Thoracic aorta (tissue), 2 donors: ENCODE data around the gene MROH8. TPM values are rescaled to one million over a fixed set of nuclear protein-coding genes. Genes with fewer than 3 reads are reported as not detected.

ENCODE experiments used
- ATAC-seq: fragments of 150-250 bp; one replicate; pipeline ENCODE4 v1.8.0; 2017; ENCODE audit warnings: low read depth; ENCODE audit not compliant: insufficient number of reproducible peaks, low FRiP score
- DNase-seq: peaks from one replicate; pipeline ENCODE4 v3.0.0-alpha.2; 2020; ENCODE audit warnings: low spot score
- H3K27ac ChIP-seq, 2 donors: fragments of 200-600 bp; sonication (generic); 1 replicate in 1 of 2; 2 replicates in 1 of 2; pipeline ENCODE4 v1.5.1; 2016; ENCODE audit warnings: mild to moderate bottlenecking in 2 of 2, moderate library complexity in 2 of 2
- H3K27me3 ChIP-seq: fragments of 200-600 bp; sonication (generic); replicated peaks from 2 replicates; pipeline ENCODE4 v1.6.0; 2016; ENCODE audit warnings: mild to moderate bottlenecking; ENCODE audit not compliant: insufficient read depth
- H3K36me3 ChIP-seq: fragments of 200-600 bp; sonication (generic); one replicate; pipeline ENCODE4 v1.5.1; 2016
- H3K4me1 ChIP-seq, 2 donors: fragments of 200-600 bp; sonication (generic); 1 replicate in 1 of 2; 2 replicates in 1 of 2; pipeline versions ENCODE4 v1.5.1 to v1.6.0; 2016; ENCODE audit warnings: low read depth in 2 of 2, mild to moderate bottlenecking in 1 of 2; ENCODE audit not compliant: control insufficient read depth in 1 of 2
- H3K4me3 ChIP-seq: fragments of 200-600 bp; sonication (generic); 2 replicates; pipeline ENCODE4 v1.5.1; 2016; ENCODE audit warnings: mild to moderate bottlenecking
- H3K9me3 ChIP-seq: fragments of 200-600 bp; sonication (generic); 2 replicates; pipeline ENCODE4 v1.5.1; 2016
- CTCF ChIP-seq: fragments of 200-600 bp; sonication (generic); IDR thresholded peaks from one replicate; pipeline ENCODE4 v1.5.1; 2019; ENCODE audit warnings: antibody characterized with exemption
- total RNA-seq, 2 donors: library from RNA; depleted of rRNA; stranded (reverse); fragments of >200 nt; gene quantifications; one replicate each; pipeline versions ENCODE4 v1.1.0 to v1.2.3, GENCODE V29; 2016

The MROH8 gene
- total RNA-seq, 2 donors from 2014 or later = 1.6 to 12.7 TPM

DNA sequence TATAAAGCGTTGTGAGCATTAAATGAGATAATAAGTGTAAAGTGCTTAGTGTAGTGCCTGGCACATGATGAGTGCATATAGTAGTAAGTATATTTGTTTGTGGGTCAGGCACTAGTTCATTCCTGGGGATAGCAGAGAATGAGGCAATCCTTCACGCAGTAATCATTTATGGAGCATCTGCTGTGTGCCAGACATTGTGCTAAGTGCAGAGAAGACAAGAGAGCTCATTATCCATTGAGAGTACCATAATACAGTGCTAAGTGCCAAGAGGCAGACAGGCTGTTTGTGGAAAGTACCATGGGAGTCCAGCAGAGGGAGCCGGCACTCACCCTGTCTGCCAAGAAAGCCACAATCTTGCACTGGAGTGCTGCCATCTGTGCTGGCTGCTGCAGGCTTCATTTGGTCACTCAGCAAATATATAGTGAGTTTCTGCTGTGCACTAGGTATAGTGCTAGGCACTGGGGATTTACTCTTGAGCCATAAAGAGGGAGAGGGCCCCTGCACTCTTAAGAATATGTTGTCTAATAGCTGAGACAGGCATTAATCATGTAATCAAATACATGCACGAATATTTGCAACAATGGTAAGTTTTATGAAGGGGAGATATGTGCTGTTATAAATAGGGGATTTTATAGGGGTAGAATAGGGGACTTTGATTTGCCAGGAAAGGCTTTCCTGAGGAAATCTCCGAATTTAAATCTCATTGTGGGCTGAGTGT lies 12.9 kb upstream of the MROH8 start:
- no peak overlapping the region for H3K4me3 ChIP-seq
- no peak overlapping the region for H3K27ac ChIP-seq
- peak; percentile 92 for TF ChIP-seq CTCF
- H3K4me1 ChIP-seq = peaks cover 0 to 7% of the 10 kb centered on the region in 2 donors
- H3K9me3 ChIP-seq = no peaks in the 10 kb centered on the region
- DNase-seq (peak; percentile 40), ATAC-seq (peak; percentile 82)
- H3K27me3 ChIP-seq = no peaks in the 10 kb centered on the region
- H3K36me3 ChIP-seq = peaks cover 7% of the 10 kb centered on the region

GRCh38 chr20:37190354-37191112 lies 11.2 kb upstream of the MROH8 start:
- Histone ChIP-seq H3K4me1 (peaks cover 0 to 7% of the 10 kb centered on the region in 2 donors), H3K27ac (no peak overlapping the region), H3K36me3 (peaks cover 7% of the 10 kb centered on the region), H3K9me3 (no peaks in the 10 kb centered on the region), H3K27me3 (no peaks in the 10 kb centered on the region), H3K4me3 (no peak overlapping the region)
- no peak for ATAC-seq
- DNase-seq = no peak
- no peak for TF ChIP-seq CTCF

GRCh38 chr20:37189416-37190016 lies 10.2 kb upstream of the MROH8 start:
- Histone ChIP-seq H3K27me3 (no peaks in the 10 kb centered on the region), H3K4me1 (peaks cover 0 to 9% of the 10 kb centered on the region in 2 donors), H3K4me3 (no peak overlapping the region), H3K27ac (no peak overlapping the region), H3K36me3 (peaks cover 11% of the 10 kb centered on the region), H3K9me3 (no peaks in the 10 kb centered on the region)
- DNase-seq (no peak), ATAC-seq (no peak)
- no peak for TF ChIP-seq CTCF

- Histone ChIP-seq H3K36me3 (peaks cover 14% of the 10 kb centered on the region), H3K4me1 (peaks cover 0 to 11% of the 10 kb centered on the region in 2 donors), H3K27ac (no peak overlapping the region), H3K9me3 (no peaks in the 10 kb centered on the region), H3K4me3 (no peak overlapping the region), H3K27me3 (no peaks in the 10 kb centered on the region)
- DNase-seq (no peak), ATAC-seq (no peak)
- no peak for TF ChIP-seq CTCF
Measured at GRCh38 chr20:37188787-37189186, 9.4 kb upstream of the MROH8 start.

DNA sequence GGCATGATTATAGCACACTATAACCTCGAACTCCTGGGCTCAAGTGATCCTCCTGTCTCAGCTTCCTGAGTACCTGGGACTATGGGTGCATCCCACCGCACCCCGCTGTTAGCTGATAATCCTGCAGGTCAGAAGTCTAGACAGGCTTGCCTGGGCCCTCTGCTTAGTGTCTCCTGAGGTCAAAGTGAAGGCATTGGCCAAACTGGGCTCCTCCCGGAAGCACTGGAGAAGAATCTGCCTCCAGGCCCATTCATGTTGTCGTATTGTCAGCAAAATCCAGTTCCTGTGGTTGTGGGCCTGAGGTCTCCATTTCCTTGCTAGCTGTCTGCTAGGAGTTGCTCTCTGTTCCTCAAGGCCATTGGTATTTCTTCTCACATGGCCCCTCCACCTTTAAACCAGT lies 6.3 kb upstream of the MROH8 start:
- no peak for ATAC-seq

More for the DNA sequence above, 6.3 kb upstream of the MROH8 start:
- H3K27ac ChIP-seq = no peak overlapping the region
- peaks cover 8% of the 10 kb centered on the region for H3K36me3 ChIP-seq
- H3K27me3 ChIP-seq = no peaks in the 10 kb centered on the region
- peaks cover 5 to 13% of the 10 kb centered on the region in 2 donors for H3K4me1 ChIP-seq
- H3K9me3 ChIP-seq = no peaks in the 10 kb centered on the region
- TF ChIP-seq CTCF = no peak
- no peak overlapping the region for H3K4me3 ChIP-seq
- DNase-seq = no peak
